Measurements from ENCODE around the gene ZMYND11. TPM values are rescaled to one million over a fixed set of nuclear protein-coding genes. Genes with fewer than 3 reads are reported as not detected.

ZMYND11 gene
- total and polyA plus RNA-seq, 2 of the 13 experiments (the other 11 are each of a cell fraction or from before 2014, with no cell fraction given), result 17.5 to 38.7 TPM

GRCh38 chr10:134247-135131, 766 bp upstream of the ZMYND11 start (continued):
- TF ChIP-seq KDM5B (CRISPR knock-in tag; IDR thresholded peaks at IDR 0.05; ENCODE audit: borderline replicate concordance), result peak; percentile 67
- peak; percentile 44; the same call in 1 of the 2 replicates for TF ChIP-seq ZNF501 (CRISPR knock-in tag; IDR thresholded peaks at IDR 0.05)
- TF ChIP-seq RBFOX2 (IDR thresholded peaks at IDR 0.05; ENCODE audit: low read depth, low read length), result peak; percentile 27; the same call in 1 of the 2 replicates
- no peak for TF ChIP-seq ZNF691 (CRISPR knock-in tag; IDR thresholded peaks at IDR 0.05; ENCODE audit: borderline replicate concordance, low read depth)
- 0 out of 2 replicates have a peak, but pooled peaks have one; percentile 51 for TF ChIP-seq ELF4 (CRISPR knock-in tag; IDR thresholded peaks at IDR 0.05; ENCODE audit: borderline replicate concordance)
- TF ChIP-seq MAX (IDR thresholded peaks at IDR 0.05), result 0 out of 2 replicates have a peak, but pooled peaks have one; percentile 16
- TF ChIP-seq, protein P1, sequence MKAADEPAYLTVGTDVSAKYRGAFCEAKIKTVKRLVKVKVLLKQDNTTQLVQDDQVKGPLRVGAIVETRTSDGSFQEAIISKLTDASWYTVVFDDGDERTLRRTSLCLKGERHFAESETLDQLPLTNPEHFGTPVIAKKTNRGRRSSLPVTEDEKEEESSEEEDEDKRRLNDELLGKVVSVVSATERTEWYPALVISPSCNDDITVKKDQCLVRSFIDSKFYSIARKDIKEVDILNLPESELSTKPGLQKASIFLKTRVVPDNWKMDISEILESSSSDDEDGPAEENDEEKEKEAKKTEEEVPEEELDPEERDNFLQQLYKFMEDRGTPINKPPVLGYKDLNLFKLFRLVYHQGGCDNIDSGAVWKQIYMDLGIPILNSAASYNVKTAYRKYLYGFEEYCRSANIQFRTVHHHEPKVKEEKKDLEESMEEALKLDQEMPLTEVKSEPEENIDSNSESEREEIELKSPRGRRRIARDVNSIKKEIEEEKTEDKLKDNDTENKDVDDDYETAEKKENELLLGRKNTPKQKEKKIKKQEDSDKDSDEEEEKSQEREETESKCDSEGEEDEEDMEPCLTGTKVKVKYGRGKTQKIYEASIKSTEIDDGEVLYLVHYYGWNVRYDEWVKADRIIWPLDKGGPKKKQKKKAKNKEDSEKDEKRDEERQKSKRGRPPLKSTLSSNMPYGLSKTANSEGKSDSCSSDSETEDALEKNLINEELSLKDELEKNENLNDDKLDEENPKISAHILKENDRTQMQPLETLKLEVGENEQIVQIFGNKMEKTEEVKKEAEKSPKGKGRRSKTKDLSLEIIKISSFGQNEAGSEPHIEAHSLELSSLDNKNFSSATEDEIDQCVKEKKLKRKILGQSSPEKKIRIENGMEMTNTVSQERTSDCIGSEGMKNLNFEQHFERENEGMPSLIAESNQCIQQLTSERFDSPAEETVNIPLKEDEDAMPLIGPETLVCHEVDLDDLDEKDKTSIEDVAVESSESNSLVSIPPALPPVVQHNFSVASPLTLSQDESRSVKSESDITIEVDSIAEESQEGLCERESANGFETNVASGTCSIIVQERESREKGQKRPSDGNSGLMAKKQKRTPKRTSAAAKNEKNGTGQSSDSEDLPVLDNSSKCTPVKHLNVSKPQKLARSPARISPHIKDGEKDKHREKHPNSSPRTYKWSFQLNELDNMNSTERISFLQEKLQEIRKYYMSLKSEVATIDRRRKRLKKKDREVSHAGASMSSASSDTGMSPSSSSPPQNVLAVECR (CRISPR knock-in tag; IDR thresholded peaks at IDR 0.05; ENCODE audit: borderline replicate concordance), result peak; percentile 30; the same call in 1 of the 2 replicates
- no peak for TF ChIP-seq ZNF646 (CRISPR knock-in tag; IDR thresholded peaks at IDR 0.05)
- TF ChIP-seq HNRNPLL (IDR thresholded peaks at IDR 0.05; ENCODE audit: low read depth, low read length, poor library complexity, severe bottlenecking), result peak; percentile 70
- peak; percentile 75 for TF ChIP-seq AGO2 (optimal IDR thresholded peaks at IDR 0.05; ENCODE audit: low read depth, low read length)
- TF ChIP-seq, protein P2, sequence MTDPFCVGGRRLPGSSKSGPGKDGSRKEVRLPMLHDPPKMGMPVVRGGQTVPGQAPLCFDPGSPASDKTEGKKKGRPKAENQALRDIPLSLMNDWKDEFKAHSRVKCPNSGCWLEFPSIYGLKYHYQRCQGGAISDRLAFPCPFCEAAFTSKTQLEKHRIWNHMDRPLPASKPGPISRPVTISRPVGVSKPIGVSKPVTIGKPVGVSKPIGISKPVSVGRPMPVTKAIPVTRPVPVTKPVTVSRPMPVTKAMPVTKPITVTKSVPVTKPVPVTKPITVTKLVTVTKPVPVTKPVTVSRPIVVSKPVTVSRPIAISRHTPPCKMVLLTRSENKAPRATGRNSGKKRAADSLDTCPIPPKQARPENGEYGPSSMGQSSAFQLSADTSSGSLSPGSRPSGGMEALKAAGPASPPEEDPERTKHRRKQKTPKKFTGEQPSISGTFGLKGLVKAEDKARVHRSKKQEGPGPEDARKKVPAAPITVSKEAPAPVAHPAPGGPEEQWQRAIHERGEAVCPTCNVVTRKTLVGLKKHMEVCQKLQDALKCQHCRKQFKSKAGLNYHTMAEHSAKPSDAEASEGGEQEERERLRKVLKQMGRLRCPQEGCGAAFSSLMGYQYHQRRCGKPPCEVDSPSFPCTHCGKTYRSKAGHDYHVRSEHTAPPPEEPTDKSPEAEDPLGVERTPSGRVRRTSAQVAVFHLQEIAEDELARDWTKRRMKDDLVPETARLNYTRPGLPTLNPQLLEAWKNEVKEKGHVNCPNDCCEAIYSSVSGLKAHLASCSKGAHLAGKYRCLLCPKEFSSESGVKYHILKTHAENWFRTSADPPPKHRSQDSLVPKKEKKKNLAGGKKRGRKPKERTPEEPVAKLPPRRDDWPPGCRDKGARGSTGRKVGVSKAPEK (CRISPR knock-in tag; IDR thresholded peaks at IDR 0.05; ENCODE audit: borderline replicate concordance), result 0 out of 2 replicates have a peak, but pooled peaks have one; percentile 32

Measured in HepG2 (cell line).